CD1c-positive myeloid dendritic cell (primary cell): ENCODE measurements around the gene CD24.
A peak's percentile ranks its signal among the peaks of the same experiment; 100 is the strongest.
"Not testable (repeated sequence)": the region's sequence is repeated elsewhere in the genome, so short reads cannot be mapped to it uniquely, and the experiment has no call there.

Source experiments
- DNase-seq: peaks from one replicate; pipeline ENCODE4 v3.0.0-alpha.2; 2016; ENCODE audit errors: extremely low spot score

Gene CD24

DNA sequence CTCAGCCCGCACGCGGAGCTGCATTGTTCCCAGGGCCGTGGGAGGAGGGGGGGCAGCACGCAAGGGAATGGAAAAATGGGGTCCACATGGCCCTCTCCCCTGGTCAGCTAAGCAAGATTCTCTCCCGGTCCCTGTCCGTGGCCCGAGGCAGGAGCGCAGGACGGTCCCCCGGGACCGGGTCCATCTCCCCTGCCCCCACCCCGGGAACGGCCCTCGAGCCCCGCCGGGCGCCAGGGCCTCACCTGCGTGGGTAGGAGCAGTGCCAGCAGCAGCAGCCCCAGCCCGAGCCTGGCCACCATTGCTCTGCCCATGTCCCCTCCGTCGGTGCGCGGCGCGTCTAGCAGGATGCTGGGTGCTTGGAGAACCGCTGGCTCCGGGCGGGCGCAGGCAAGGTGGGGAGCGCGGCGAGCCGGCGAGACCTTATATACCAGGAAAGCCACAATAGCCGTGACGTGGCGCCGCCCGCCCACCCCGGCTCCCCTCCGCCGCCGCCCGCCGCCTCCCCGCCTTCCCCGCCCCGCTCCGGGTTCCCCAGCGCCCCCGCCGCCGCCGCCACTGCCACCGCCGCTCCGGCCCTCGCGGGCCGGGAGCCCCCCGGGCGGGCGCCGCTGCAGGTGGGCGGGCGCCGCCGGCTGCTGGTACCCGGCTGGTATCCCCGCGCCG lies at the start of gene CD24:
CD24 (minus strand) TSS at position 394 of the 663 bp plus-strand sequence; CDS start at position 311, 83 bp downstream.
- no peak for DNase-seq

DNA sequence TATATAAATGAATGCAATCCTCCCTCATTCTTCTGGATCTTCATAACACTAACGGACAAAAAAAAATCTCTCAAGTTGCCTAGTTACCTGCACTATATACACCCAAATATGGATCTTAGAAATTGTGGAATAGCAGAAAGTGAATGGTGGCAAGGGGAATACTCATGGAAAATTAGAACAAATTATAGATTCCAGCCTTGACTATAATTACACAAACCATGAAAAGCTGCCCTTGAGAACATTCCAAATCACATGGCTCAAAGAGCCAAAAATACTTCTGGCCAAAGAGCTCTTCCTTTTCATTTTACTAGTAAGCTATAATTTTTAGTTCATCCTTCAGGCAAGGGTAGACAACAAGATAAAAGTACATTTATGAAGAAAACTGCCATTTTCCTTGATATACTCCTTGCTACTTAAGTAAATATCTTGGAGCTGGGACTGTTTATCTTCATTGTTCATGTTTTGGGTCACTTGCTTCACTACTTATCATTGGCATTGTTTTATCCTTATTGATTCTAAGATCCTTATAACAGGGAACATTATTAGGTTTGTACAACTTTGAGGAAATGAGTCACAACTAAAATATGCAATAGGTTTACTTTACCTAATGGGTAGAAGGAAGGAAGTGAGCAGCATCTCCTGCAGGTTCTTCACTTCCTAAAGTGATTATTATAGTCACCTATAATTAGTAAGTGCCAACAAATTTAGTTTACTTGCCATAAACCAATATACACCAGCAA lies 47.1 kb upstream of the CD24 start:
- DNase-seq: no peak

DNA sequence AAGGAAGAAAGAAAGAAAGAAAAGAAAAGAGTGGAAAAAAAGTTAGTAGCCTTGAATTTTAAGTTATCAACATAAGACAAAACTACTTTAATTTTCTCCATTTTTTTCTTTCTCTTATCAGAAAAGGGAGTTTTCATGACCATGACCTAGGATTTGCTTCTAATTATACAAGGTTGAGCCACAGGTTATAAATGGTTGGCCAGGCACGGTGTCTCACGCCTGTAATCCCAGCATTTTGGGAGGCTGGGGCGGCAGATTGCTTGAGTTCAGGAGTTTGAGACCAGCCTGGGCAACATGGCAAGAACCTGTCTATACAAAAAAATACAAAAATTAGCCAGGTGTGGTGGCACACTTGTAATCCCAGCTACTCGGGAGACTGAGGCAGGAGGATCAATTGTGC lies 45.7 kb upstream of the CD24 start:
- no peak for DNase-seq

DNA sequence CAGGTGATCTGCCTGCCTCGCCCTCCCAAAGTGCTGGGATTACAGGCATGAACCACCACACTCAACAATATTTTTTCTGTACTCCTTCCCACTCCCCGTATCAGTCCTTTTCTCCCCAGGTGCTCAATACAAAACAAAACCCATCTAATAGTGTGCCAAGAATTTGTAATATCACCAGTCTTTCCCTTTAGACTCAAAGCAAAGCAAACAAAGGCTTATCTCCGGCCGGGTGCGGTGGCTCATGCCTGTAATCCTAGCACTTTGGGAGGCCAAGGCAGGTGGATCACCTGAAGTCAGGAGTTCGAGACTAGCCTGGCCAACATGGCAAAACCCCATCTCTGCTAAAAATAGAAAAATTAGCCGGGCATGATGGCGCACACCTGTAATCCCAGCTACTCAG lies 45.1 kb upstream of the CD24 start:
- DNase-seq: not testable (repeated sequence)

- DNase-seq: no peak
These were observed 44.5 kb upstream of the CD24 start for GRCh38 chr6:107019047-107019446.

DNA sequence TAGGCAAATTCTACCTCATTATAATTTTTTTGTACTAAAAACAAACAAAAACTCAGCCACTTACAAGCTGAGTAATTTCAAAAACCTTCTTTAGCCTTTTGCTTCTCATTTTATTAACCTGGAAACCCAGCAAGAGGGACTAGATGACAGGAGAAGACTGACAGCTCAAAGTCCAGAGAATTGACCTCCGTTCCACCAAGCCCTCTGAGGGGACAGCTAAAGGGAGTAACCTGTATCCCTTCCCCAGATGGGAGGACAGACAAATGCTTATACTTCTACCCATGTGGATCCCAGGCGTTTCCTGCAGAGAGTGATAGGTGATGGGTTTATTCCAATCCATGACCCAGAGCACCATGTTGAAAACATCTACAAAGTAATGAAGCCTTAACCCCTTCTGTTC lies 35.0 kb upstream of the CD24 start:
- no peak for DNase-seq

GRCh38 chr6:106997392-106998158 lies 23.0 kb upstream of the CD24 start:
- DNase-seq: peak; percentile 60

DNA sequence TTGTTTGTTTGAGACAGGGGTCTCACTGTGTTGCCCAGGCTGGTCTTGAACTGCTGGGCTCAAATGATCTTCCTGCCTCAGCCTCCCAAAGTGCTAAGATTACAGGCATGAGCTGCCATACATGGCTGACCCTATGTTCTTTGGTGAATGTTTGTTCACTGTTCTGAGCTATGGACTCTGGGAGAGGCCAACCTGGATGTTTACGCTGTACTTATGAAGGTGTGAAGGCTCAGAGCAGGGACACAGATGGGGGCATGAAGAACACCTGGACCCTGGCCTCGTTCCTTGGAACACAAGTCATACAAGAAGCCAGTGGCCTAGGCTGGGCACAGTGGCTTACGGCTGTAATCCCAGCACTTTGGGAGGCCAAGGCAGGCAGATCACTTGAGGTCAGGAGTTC lies 21.1 kb upstream of the CD24 start:
- no peak for DNase-seq

DNA sequence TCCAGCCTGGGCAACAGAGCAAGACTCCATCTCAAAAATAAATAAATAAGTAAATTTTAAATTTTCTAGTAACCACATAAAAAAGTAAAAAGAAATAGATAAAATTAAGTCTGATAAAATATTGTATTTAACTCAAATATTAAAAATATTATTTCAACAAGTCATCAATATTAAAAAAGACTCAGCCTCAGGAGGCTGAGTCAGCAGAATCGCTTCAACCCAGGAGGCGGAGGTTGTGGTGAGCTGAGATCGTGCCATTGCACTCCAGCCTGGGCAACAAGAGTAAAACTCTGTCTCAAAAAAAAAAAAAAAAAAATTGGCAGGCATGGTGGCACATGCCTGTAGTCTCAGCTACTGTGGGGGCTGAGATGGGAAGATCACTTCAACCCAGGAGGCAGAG lies 15.2 kb upstream of the CD24 start:
- not testable (repeated sequence) for DNase-seq

GRCh38 chr6:106988664-106989063 lies 14.1 kb upstream of the CD24 start:
- no peak for DNase-seq

DNA sequence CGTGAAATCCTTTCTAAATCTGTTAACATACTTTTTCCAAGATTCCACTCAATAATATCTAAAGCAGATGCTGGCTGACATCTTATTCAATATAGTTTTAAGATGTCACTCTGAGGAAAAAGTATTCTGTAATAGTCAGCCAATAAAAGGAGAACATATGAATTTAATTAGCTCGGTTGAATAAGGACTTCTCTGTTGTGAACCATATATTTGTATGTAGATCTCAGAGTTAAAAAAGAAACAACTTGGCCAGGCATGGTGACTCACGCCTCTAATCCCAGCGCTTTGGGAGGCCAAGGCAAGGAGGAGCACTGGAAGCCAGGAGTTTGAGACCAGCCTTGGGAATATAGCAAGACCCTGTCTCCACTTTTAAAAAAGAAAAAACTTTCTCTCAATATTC lies 7.4 kb upstream of the CD24 start:
- no peak for DNase-seq

GRCh38 chr6:106980926-106981325 lies 6.4 kb upstream of the CD24 start:
- DNase-seq: no peak

- peak; percentile 85 for DNase-seq
These were observed 4.9 kb upstream of the CD24 start for GRCh38 chr6:106979435-106979884.

DNA sequence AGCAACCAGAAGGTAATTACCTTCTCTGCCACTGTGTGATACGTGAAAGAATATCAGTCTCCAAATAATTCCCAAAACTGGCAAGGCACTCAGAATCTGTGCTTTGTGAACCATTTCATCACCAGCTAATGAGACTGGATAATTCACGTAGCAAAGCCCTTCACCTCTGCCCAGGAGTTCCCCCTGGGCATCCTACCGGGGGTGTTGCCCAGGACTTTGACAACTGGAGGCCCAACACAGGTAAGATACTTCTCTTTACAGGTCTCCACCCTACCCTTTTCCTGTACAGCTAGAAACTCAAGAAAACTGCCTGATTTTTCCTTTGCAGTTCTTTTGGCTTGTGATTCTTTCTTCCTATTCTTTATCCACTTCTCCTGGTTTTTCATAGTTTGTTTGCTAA lies 2.7 kb upstream of the CD24 start:
- DNase-seq: no peak

DNA sequence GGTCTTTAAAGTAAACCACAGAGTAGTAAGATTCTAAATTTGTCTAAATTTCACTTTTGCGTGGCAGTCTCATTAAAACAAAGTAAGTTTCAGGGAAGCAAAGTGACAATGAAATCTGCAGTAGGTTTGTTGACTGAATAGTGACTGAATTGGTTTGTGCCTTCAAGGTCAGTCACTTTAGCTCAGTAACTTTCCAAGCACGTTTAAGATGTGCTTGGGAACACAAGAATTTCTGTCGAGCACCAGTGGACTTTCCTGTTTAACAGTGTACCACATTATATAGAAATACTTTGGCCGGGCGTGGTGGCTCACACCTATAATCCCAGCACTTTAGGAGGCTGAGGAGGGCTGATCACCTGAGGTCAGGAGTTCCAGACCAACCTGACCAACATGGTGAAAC lies 1.7 kb upstream of the CD24 start:
- DNase-seq: no peak

- no peak for DNase-seq
These were observed 1.2 kb upstream of the CD24 start for GRCh38 chr6:106975738-106976064.

DNA sequence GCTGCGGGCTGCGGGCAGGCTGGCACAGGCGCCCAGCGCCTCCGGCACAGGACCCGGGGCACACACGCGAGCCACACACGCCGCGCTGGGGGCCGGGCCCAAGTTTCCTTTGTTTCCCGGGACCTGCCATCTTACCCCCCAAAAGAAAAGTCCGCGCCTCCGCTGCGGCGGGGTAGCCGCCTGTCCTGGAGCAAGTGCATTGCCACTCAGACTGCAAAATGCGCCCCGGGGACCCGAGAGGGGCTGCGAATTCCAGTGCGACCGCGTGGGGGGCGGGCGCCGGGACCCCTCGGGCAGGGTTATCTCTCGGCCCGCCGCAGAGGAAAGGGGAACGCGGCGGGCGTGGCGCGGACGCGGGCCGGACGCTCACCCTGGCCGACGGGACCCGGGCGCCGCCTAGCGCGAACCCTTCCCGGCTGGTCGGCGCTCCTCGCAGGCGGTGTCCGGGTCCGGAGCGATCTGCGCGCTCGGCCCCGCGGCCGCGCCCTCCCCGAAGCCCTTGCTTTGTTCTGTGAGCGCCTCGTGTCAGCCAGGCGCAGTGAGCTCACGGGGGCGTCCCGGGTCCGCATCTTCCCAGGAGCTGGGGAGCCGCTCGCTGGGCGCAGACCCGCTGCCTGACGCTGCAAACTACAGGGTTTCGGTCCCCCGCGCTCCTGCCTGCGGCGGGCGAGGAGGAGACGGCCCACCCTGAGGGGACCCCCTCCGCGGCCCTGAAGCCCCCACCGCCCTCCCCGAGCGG lies 639 bp upstream of the CD24 start:
- DNase-seq: peak; percentile 13

GRCh38 chr6:106973836-106974335 lies 643 bp downstream of the CD24 start:
- no peak for DNase-seq

GRCh38 chr6:106973018-106973835 lies 1.3 kb downstream of the CD24 start:
- no peak for DNase-seq

DNA sequence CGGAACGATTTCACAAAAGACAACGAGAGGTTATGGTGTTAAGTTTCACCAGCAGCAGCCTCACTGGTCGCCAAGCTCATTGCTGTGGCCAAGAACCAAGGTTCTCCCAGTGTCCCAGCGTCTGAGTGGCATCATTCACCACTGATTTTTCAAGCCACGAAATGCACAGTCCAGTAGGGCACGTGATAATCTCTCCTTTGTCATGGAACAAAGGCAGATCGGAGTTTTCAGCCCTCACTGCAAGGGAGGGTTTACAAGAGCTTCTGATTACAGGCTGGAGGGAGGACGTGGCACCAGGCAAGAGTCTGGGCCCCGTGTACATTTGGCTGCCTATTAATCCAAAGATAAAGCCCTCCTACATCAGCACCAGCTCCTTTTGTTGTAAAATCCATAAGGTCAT lies 2.0 kb downstream of the CD24 start:
- no peak for DNase-seq

DNA sequence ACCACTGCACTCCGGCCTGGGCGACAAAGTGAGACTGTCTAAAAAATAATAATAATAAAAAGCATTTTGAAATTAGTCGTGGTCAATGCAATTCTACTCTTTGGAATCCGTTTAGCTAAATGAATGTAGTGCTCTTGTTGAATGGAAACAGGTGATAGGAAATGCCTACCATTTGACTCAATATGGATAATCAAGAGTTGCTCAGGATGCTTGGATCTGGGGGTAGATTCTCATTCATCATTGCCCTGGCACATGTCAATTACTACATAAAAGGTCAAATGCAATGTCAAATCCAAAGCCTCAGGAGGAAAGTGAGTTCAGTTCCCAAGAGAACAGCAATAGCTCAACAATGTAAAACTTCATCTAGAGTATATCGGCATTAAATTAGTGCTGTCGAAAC lies 3.8 kb downstream of the CD24 start:
- DNase-seq: not testable (repeated sequence)
